A673 (cell line): Measurements from ENCODE around the gene CHMP3.

Experiments used
- CTCF ChIP-seq: fragments of 300-800, 200-600 bp; sonication (generic); conservative IDR thresholded peaks from 2 replicates; pipeline ENCODE4 v1.5.1; 2017; ENCODE audit warnings: low read depth, mild to moderate bottlenecking, antibody characterized with exemption, low read length, moderate library complexity, mixed read lengths
- EZH2 ChIP-seq: fragments of 200-600 bp; sonication (generic); IDR thresholded peaks from 2 replicates; pipeline ENCODE4 v1.6.1; 2017; ENCODE audit warnings: borderline replicate concordance, low read depth, mild to moderate bottlenecking, mixed read lengths, antibody characterized with exemption, low read length; ENCODE audit not compliant: poor library complexity, severe bottlenecking

- no peak for TF ChIP-seq CTCF
- no peak for TF ChIP-seq EZH2
Observed at GRCh38 chr2:86461042-86461743, 102.0 kb downstream of the CHMP3 start.
